Lower leg skin (tissue), 4 donors: ENCODE measurements around the gene ZDHHC12. TPM values are rescaled to one million over a fixed set of nuclear protein-coding genes. Genes with fewer than 3 reads are reported as not detected.

Experiments
- DNase-seq, 2 donors: peaks; one replicate each; pipeline ENCODE4 v3.0.0-alpha.2; 2019; ENCODE audit warnings: low spot score in 2 of 2
- H3K4me3 ChIP-seq: fragments of 200-600 bp; sonication (generic); 2 replicates; pipeline ENCODE4 v1.5.1; 2017; ENCODE audit warnings: mild to moderate bottlenecking, low read depth; ENCODE audit not compliant: poor library complexity, severe bottlenecking
- CTCF ChIP-seq, 3 donors: fragments of 450-650 bp; IDR thresholded peaks; one replicate each; pipeline ENCODE4 v1.5.1; 2016; ENCODE audit warnings: antibody characterized with exemption in 3 of 3, mild to moderate bottlenecking in 3 of 3, moderate library complexity in 2 of 3
- POLR2A ChIP-seq, 2 donors: fragments of 450-650 bp; IDR thresholded peaks; one replicate each; pipeline ENCODE4 v1.6.1; 2016 to 2017; ENCODE audit warnings: antibody characterized with exemption in 2 of 2, mild to moderate bottlenecking in 1 of 2, moderate library complexity in 1 of 2
- WGBS, 2 donors: methylation state at CpG; one replicate each; pipeline ENCODE4 v1.1.5; 2018; 5-methylcytosine and 5-hydroxymethylcytosine counted together
- intact Hi-C: fragments of 100-400 bp; cut with DNase I; formaldehyde crosslinking; loops from one replicate; pipeline ENCODE4 v1.15.0; 2023; ENCODE audit warnings: low total_unique reads
- total RNA-seq, 4 donors: library from RNA; depleted of rRNA; stranded (reverse); fragments of >200 nt; gene quantifications; one replicate each; pipeline ENCODE4 v1.1.0, GENCODE V29; 2016

The ZDHHC12 gene
- total RNA-seq, 4 donors from 2014 or later: 68.3 to 95.7 (median 84.1) TPM

- DNase-seq: peak in 1 of 2 donors; percentile 58
- TF ChIP-seq POLR2A (IDR thresholded peaks at IDR 0.05) (no peak), CTCF (IDR thresholded peaks at IDR 0.05) (no peak)
- intact Hi-C loops: no loop called here
- no peak overlapping the region for H3K4me3 ChIP-seq
- WGBS, 2 donors: 81 to 91% methylated on average over 6 of the region's 6 CpGs
Measured at GRCh38 chr9:128715436-128715750, 8.5 kb downstream of the ZDHHC12 start.

GRCh38 chr9:128714586-128715435, 9.1 kb downstream of the ZDHHC12 start:
- peak in 1 of 2 donors; percentile 76 for DNase-seq
- TF ChIP-seq POLR2A (IDR thresholded peaks at IDR 0.05) (no peak), CTCF (IDR thresholded peaks at IDR 0.05) (no peak)
- intact Hi-C loops: no loop called here
- H3K4me3 ChIP-seq: no peak overlapping the region
- WGBS, 2 donors: 87 to 88% methylated on average over 23 to 24 of the region's 24 CpGs

- 92 to 96% methylated on average over 15 to 19 of the region's 19 CpGs for whole genome bisulfite sequencing, 2 donors
- peak in 1 of 2 donors; percentile 68 for DNase-seq
- TF ChIP-seq POLR2A (IDR thresholded peaks at IDR 0.05) (no peak), CTCF (IDR thresholded peaks at IDR 0.05) (no peak)
- no peak overlapping the region for H3K4me3 ChIP-seq
- intact Hi-C loops: no loop called here
Measured at GRCh38 chr9:128713941-128714573, 9.9 kb downstream of the ZDHHC12 start.

GRCh38 chr9:128713411-128713780, 10.5 kb downstream of the ZDHHC12 start:
- no peak overlapping the region for H3K4me3 ChIP-seq
- 91 to 94% methylated on average over 7 to 13 of the region's 13 CpGs for WGBS, 2 donors
- DNase-seq: no peak
- intact Hi-C loops: no loop called here
- no peak for TF ChIP-seq CTCF (IDR thresholded peaks at IDR 0.05)
- no peak for TF ChIP-seq POLR2A (IDR thresholded peaks at IDR 0.05)

- intact Hi-C loops: no loop called here
- 94 to 96% methylated on average over 24 to 26 of the region's 26 CpGs for WGBS, 2 donors
- H3K4me3 ChIP-seq: no peak overlapping the region
- TF ChIP-seq POLR2A (IDR thresholded peaks at IDR 0.05) (no peak), CTCF (IDR thresholded peaks at IDR 0.05) (no peak)
- peak in 1 of 2 donors; percentile 79 for DNase-seq
Measured at GRCh38 chr9:128712451-128713410, 11.2 kb downstream of the ZDHHC12 start.
